Kidney (tissue), 14 donors: ENCODE data around the gene ILDR2. TPM values are rescaled to one million over a fixed set of nuclear protein-coding genes. Genes with fewer than 3 reads are reported as not detected.

Experiments used
- DNase-seq, 5 donors: peaks; one replicate each; pipeline ENCODE4 v3.0.0-alpha.2; 2013 to 2020
- FAIRE-seq: peaks from 2 replicates; lab custom pipeline; 2012; peaks lifted over from hg19 to GRCh38; lab: Jason Lieb, UNC
- H3K27ac ChIP-seq, 2 donors: one replicate each; pipeline ENCODE4 v1.7.0; 2013; ENCODE audit warnings: low read depth in 2 of 2, low read length in 2 of 2, inconsistent platforms in 1 of 2
- H3K27me3 ChIP-seq: one replicate; pipeline ENCODE4 v1.7.1; 2013; ENCODE audit warnings: low read length, inconsistent platforms; ENCODE audit not compliant: control insufficient read depth, insufficient read depth
- H3K36me3 ChIP-seq, 3 donors: one replicate each; pipeline versions ENCODE4 v1.7.0 to v1.7.1; 2013; ENCODE audit warnings: low read length in 3 of 3, control low read depth in 1 of 3, inconsistent platforms in 1 of 3; ENCODE audit not compliant: insufficient read depth in 3 of 3, control insufficient read depth in 2 of 3
- H3K4me1 ChIP-seq, 3 donors: one replicate each; pipeline versions ENCODE4 v1.7.0 to v1.7.1; 2013; ENCODE audit warnings: low read length in 3 of 3, inconsistent platforms in 1 of 3, low read depth in 1 of 3; ENCODE audit not compliant: control insufficient read depth in 2 of 3, insufficient read depth in 2 of 3
- H3K4me3 ChIP-seq, 3 donors: one replicate each; pipeline versions ENCODE4 v1.7.0 to v1.8.1; 2013; ENCODE audit warnings: low read length in 3 of 3, control low read depth in 1 of 3, inconsistent platforms in 1 of 3
- H3K9ac ChIP-seq, 3 donors: one replicate each; pipeline versions ENCODE4 v1.7.0 to v1.7.1; 2013; ENCODE audit warnings: low read length in 3 of 3, control low read depth in 1 of 3, inconsistent platforms in 1 of 3
- H3K9me3 ChIP-seq, 3 donors: one replicate each; pipeline versions ENCODE4 v1.7.0 to v1.7.1; 2013; ENCODE audit warnings: low read length in 3 of 3, control low read depth in 1 of 3, inconsistent platforms in 1 of 3; ENCODE audit not compliant: control insufficient read depth in 2 of 3, insufficient read depth in 1 of 3
- CTCF ChIP-seq: IDR thresholded peaks from 3 replicates; pipeline ENCODE4 v1.5.1; 2012; ENCODE audit warnings: mild to moderate bottlenecking, moderate library complexity, borderline replicate concordance; ENCODE audit not compliant: insufficient read depth; ENCODE audit errors: extremely low read depth
- intact Hi-C: fragments of 100-400 bp; cut with DNase I; formaldehyde crosslinking; loops from one replicate; pipeline ENCODE4 v1.11.1; 2022
- polyA plus RNA-seq: library from polyadenylated mRNA; stranded (reverse); fragments of 350-450 nt; fragmentation: Illumina TruSeq; extraction: RNeasy Lipid Tissue Mini Kit (QIAGEN cat#74804); gene quantifications from one replicate; pipeline ENCODE4 v1.2.3, GENCODE V29; 2014; ENCODE audit warnings: low read depth, low replicate concordance; ENCODE audit not compliant: insufficient read depth
- total RNA-seq: library from RNA; stranded (reverse); fragmentation: NEBNext Ultra II Directional; extraction: Animal tissue kit (Norgen Biotek cat#: 25700); gene quantifications from one replicate; pipeline ENCODE4 v1.2.1, GENCODE V29; 2021
- donor health status: control.
- donor health status: control.
- donor health status: control.
- donor health status: control.
- donor health status: control.
- donor health status: DM: yes; HTN: yes; CAD: no.
- donor health status: Normal renal cell carcinoma (clear cell type).

ILDR2 gene
- total and polyA plus RNA-seq, 2 donors from 2014 or later, result 1.5 to 5.9 TPM

- intact Hi-C loops, result no loop called here
Measured at GRCh38 chr1:166952002-166952746, 23.2 kb downstream of the ILDR2 start.

GRCh38 chr1:166951050-166951449 lies 24.3 kb downstream of the ILDR2 start:
- Histone ChIP-seq H3K9me3 (no peaks in the 10 kb centered on the region), H3K27ac (no peak overlapping the region), H3K9ac (no peak overlapping the region), H3K27me3 (no peaks in the 10 kb centered on the region), H3K4me1 (peaks cover 0 to 6% (median 0%) of the 10 kb centered on the region in 3 donors), H3K36me3 (no peaks in the 10 kb centered on the region), H3K4me3 (no peak overlapping the region)
- no peak for FAIRE-seq
- DNase-seq, result no peak
- no peak for TF ChIP-seq CTCF
- intact Hi-C loops, result no loop called here

More at GRCh38 chr1:166952002-166952746, 23.2 kb downstream of the ILDR2 start:
- TF ChIP-seq CTCF, result no peak
- FAIRE-seq, result no peak
- no peak for DNase-seq
- Histone ChIP-seq H3K27me3 (no peaks in the 10 kb centered on the region), H3K9ac (no peak overlapping the region), H3K36me3 (no peaks in the 10 kb centered on the region), H3K9me3 (no peaks in the 10 kb centered on the region), H3K4me3 (no peak overlapping the region), H3K27ac (no peak overlapping the region), H3K4me1 (peaks cover 0 to 5% (median 0%) of the 10 kb centered on the region in 3 donors)

DNA sequence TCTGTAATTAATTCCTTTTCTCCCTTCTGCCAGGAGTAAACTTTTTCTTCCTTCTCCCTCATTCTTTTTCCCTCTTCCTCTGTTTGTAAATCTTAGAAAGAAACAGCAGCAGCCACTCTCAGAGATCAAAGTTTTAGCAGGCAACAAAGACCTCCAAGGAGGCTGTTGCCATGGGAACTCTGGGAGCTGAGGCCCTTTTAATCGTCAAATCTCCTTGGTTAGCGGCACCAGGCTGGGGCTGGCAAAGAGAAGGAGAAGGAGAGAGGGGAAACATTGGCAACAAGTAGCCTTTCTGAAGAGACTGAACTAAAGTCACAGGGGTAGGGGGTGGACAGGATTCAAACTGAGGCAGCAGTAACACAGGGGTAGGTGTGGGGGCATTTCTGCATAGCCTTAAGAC lies 25.2 kb downstream of the ILDR2 start:
- TF ChIP-seq CTCF, result no peak
- DNase-seq, result peak in 1 of 5 donors; percentile 39
- Histone ChIP-seq H3K9me3 (no peaks in the 10 kb centered on the region), H3K27ac (no peak overlapping the region), H3K4me1 (peaks cover 0 to 6% (median 0%) of the 10 kb centered on the region in 3 donors), H3K4me3 (no peak overlapping the region), H3K27me3 (no peaks in the 10 kb centered on the region), H3K9ac (no peak overlapping the region), H3K36me3 (no peaks in the 10 kb centered on the region)
- intact Hi-C loops, result no loop called here
- FAIRE-seq, result no peak
